Measurements from ENCODE around the gene ESRRG.

DNA sequence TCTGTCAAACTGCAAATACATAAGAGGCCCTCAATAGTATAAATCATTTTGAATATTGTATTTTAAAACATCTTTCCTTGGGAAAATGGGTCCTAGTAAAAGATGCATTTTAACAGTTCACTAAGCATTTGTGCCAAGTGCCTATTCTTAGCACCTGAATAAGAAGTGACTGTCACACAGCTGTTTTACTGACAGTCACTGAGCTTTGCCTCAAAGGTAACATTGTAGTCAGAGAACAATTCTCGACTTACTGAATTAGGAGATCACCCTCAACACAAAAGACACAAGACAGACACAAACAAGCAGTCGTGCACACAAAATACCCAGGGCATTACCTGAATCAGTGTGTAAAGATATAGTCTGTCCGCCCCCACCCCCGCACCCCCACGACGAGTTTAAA lies 408 bp downstream of the ESRRG start:
- TF ChIP-seq GATA2 (IDR thresholded peaks at IDR 0.05; ENCODE audit: low read depth, low read length) (no peak), GATA3 (IDR thresholded peaks at IDR 0.05; ENCODE audit: low read depth, low read length) (no peak)

Measured in SH-SY5Y (cell line).